NCI-H748 (cell line): Measurements from ENCODE around the gene FAM200C.
A peak's percentile ranks its signal among the peaks of the same experiment; 100 is the strongest.

ENCODE experiments used
- DNase-seq: peaks from one replicate; lab custom pipeline; 2025; ENCODE audit not compliant: unreplicated experiment; lab: John Stamatoyannopoulos, UW

The FAM200C gene

DNA sequence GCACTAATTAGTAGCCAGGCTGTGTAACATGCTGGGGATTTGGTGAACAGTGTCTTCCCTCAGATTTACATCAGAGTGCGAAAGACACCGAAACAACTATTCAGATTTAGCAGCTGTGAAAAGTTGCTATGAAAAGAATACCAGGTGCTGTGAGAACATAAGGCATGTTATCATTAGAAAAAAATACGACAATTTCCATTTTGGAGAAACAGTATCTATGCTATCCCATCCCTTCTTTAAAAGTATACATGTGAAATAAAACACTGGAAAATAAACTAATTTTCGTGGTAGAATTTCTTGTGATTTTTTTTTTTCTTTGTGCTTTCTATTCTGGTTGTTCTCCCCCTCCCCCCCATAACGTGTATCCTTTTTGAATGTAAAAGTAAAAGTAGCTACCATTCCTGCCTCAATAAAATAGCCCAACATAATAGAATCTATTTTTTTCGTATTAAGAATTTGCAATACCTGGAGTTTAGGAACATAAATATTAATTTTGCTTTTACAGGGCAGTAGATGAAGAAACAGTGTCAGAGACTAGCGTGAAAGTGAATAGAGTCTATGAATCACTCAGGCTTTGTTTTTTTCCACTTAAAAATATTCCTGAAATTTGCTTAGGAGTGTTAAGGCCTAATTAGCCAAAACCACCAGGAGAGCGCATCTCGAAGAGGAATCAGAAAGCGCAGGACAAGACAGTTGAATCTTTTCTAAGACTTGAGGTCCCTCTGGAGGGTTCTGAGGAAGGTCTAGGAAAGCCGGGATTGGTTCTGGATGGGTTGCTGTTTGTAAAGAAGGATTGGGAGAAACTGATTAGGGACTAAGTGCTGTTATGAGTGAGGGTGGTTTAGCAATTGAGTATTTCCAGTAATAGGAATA lies 19.8 kb upstream of the FAM200C start:
- peak; percentile 26 for DNase-seq

DNA sequence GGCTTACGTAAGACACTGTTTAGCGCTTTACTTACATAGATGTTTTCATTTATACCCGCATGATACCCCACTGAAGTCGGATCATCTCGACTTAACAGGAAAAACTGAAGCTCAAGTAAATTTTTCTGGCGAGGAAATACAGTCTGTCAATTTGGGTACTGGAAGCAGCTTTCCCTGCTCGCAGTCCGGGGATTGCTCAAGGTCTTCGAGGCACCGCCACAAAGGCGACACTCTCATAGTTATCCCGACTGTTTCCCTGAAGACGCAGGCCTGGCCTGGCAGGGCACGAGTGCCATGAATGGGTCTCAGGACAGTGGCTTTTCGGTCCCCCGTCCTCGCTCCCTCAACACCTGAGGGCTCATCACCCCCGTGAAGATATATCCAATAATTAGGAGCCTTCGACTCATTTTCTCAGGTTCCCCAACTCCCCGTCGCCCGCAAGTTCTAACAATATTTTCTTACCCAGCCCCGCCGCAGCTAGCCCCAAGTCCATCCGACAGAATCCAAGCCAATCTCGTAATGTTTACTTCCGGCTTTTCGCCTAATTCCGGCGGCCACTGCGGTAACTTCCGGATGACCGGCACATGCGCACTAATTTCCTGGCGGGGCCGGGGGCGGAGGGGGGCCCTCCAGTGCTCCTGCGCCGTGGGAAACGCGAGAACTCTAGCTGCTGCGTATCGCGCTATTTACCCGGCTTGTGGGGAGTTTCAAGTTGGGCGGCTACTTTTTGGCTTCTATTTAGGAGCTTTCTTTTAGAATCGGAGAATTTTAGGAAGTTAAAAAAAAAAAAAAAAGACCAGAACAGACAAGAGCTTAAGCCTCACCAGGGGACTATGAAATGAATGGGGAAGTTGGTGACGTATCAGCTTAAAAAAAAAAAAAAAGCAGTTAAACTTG lies 19.0 kb upstream of the FAM200C start, which contains the start of gene SLU7:
Gene SLU7 (minus strand): TSS at position 521 of the 897 bp plus-strand sequence. CDS start 3,787 bp downstream, outside the sequence.
- DNase-seq = peak; percentile 95

DNA sequence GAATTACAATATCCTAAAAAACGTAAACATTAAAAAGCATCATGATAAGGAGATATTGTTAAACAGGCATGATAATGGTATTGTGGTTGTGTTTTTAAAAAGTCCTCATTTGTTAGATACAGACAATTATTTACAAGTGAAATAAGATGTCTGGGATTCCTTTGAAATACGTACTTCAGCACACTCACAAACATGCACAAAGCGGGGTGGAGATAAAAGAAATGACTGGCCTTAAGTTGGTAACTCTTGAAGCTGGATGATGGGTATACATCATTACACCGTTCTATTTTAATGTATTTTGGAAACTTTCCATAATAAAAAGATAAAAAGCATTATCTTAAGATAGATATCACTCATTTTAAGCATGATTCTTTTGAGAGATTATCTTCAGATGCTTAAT lies 1.0 kb downstream of the FAM200C start:
- peak; percentile 23 for DNase-seq

DNA sequence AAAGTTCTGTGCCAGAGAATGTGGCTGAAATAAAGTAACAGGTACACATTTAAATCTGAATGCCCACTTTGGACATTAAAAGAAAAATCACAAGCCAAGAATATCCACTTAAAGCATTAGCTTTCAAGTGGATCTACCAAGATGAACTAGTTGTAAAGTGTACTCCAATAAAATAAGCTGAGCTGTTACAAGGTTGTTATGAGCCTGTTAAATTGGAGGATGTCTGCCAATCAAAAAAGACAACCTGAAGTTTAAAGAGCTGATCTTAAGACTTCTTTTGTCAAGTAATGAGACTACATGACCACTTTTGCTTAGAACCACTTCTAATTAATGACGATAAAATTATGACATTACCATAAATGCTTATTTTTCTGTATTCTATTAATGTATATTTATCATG lies 2.4 kb downstream of the FAM200C start:
- no peak for DNase-seq

DNA sequence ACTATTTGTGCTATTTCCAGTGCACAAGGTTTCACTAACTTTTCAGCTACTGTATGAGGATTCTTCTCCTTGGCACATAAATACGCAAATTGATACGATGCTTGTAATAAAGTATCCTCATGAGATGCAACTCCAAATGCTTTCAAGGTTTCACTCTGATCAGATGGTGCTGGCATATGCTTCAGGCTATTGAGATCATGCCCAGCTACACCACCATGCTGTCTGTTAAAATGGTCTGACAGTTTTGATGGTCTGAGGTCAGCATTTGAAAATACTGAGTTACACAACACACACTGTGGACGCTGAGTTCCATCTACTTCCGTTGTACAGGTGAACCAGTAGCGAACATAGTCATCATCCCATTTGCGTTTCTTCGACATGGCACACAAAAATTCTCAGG lies 4.7 kb downstream of the FAM200C start:
- DNase-seq = no peak

DNA sequence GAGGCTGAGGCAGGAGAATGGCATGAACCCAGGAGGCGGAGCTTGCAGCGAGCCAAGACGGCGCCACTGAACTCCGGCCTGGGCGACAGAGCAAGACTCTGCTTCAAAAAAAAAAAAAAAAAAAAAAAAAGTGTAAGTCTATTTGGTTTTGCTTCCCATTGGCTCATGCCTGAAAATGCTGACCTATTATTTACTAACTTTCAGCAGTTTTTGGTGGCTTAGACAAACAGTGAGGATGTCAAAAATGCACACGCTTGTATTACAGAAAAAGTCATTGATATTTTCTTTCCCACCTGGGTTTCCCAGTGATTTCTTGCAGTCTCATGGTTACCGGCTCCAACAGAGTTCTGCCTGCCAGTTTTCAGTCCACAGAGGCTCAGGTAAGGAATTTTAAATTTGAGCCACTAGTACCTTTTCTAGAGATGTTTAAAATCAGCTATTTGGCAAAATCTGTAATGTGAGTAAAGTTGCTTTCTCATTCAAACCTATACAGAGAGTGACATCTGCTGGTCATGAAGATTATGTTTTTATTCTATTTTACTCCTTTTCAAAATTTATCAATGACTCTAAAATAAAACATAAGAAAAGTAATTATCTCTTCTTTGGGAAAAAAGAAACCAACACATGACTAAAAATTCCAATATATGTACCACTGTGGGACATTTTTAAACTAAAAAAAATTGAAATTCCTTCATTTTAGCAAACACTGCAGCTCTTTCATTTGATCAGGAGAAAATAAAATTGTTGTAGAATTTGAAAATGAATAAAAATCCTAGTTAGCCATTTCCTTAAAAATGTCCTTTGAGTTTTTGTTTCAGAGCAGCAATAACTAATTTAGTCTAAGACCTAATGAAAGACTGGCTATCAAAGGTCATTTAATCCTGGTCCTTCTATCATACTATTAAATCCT lies 8.8 kb downstream of the FAM200C start:
- peak; percentile 31 for DNase-seq

DNA sequence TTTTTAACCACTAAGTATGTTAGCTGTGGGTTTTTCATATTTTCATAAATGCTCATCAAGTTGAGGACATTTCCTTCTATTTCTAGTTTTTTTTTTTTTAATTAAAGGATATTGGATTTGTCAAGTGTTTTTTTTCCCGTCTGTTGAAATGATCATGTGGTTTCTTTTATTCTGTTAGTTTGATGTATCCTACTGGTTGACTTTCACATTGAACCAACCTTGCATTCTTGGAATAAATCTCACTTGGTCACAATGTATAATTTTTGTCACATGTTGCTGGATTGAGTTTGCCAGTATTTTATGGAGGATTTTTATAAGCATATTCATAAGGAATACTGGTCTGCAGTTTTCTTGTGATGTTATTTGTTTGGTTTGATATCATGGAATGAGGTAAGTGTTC lies 12.4 kb downstream of the FAM200C start:
- DNase-seq = no peak

DNA sequence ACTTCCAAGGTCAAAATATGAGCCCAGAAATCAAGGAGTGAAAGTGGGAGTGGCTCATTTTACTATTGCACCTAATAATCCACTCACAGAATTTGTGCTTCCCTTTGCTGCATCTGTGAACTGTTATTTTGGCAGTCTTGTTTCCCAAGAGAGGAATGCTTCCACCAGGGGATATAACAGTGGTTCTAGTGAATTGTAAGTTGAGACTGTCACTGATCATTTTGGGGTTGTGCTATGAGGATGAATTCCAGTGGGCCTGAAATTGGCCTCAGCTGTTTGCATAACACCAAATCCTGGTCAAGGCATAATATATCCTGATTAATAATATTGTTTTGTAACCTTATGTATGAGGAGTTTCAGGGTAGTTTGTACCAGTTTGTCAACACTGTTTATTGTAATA lies 14.4 kb downstream of the FAM200C start:
- no peak for DNase-seq

DNA sequence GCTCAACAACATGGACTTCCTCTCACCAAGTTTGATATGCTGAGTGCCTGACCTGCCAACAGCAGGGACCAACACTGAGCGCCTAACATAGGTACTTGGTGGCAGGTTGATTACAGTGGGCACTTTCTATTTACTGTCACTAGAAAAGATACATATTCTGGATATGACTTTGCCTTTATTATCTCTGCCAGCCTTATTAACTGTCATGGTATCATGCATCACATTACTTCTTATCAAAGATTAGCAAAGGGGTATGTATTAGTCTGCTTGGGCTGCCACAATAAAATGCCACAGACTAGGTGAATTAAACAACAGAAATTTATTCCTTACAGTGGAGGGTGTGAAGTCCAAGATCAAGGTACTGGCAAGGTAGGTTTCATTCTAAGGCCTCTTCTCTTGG lies 15.2 kb downstream of the FAM200C start:
- DNase-seq = no peak

DNA sequence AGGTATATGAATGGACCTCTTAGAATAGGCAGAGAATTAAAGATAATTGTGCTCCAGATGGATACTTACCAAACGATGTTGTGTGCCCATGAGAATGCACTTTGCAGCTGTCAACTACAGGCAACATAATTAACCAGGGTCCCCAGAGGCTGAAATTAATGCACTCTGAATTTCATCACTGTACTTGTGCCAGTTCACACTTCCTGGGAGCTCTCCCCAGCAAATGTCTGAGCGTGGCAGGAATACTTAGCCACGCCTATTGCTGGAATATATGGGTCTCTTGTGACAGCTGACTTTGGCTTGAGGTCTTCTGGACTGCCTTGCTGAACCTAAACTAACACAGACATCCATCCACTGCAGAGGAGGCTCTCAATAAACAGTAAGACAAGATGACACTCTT lies 17.5 kb downstream of the FAM200C start:
- peak; percentile 8 for DNase-seq

DNA sequence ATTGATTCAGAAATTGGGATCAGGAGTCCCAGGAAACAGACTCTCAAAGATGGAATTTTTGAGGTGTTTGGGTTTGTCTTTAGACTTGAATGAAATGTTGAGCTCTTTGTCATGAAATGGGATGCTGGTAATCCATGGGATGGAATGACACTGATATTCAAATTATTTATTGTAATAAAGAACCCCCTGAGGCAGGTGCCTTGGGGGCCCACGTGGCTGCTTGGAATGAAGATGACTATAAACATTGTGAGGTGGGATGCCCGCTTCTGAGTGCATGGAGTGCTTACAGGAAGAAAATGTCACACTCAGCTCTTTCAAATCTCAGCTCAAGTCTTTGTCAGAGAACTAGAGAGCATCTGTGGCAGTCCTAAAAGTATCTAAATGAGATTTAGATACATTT lies 19.8 kb downstream of the FAM200C start:
- no peak for DNase-seq

DNA sequence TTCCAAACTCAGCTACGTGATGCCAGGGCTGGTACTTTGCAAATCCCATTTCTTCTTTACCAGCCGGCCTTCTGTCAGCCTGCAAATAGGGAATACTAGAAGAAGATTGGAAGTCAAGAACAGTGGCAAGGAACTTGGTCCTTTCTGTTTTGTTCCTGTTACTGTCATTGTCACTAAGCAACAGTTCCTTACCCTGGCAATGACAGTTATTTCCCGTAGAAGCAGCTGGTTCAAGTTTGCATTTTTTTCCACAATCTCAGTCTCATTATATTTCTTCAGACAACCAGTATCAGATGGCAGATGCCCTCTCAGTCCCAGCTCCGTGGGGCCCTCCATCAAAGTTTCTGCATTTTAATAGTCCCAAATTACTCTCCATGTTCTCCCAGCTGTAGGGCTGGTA lies 20.3 kb downstream of the FAM200C start:
- DNase-seq = no peak

DNA sequence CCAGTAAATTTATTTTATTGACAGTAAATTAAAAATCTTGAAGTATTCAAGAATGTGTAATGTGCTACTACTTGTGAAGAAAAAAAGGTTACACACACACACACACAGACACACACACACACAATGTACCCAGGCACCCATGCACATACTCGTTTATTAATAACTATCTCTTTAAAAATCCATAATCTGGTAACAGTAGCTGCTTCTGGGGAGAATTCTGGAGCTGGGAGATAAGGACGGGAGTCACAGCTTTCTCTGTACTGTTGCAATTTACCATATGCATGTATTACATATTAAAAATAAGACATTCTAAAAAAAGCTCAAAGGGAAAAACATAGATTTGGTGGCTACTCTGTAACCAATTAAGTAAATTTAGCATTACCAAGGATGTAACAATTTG lies 21.5 kb downstream of the FAM200C start:
- no peak for DNase-seq

DNA sequence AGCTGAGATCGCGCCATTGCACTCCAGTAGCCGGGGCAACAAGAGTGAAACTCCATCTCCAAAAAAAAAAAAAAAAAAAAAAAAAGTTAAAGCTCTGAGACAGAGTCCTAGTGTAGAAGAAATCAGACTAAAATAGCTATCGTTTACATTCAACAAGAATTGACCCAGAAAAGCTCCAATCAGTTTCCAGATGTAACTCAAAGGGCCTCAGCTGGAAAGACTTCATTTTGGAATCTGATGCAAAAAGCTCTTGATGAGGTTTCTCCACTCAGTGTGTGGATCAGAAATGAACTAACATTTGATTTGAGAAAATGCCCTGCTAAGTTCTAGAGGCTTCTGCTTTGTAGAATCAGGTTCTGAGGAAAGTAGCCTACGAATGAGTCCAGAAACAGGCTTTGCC lies 22.2 kb downstream of the FAM200C start:
- no peak for DNase-seq

DNA sequence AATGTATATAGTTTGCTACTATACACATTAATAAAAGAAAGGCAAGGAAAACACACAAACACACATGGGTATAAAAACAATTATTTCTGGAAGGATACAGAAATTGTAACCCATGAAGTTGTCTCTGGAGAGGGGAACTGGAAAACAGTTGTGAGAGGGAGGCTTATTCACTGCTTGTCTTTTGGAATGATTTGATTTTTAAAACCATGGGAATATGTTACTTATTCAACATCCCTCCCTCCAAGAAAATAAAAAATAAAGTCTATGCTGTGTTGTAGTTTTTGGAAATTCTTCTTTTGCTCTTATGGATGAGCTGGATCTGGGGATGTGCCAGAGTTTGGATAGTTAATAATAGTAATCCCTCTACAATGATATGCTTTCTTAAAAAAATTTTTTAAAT lies 23.4 kb downstream of the FAM200C start:
- no peak for DNase-seq

DNA sequence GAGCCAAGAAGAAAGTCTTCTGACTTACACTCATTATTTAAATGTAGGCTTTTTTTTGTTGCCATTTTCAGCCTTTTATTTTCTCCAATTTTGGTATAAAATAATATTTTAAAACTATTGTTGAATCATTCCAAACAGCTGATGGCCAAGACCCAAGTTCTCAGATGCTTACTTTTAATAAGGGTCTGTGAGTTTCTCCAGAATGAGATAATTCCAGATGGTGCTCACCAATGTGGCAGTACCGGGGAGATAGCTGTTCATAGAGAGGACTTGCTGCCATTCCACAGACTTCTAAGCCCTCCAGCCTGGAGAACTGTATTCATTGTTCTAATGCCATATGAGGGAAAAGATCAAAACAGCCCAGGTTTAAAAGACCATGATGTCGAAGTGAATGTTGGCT lies 24.2 kb downstream of the FAM200C start:
- no peak for DNase-seq

DNA sequence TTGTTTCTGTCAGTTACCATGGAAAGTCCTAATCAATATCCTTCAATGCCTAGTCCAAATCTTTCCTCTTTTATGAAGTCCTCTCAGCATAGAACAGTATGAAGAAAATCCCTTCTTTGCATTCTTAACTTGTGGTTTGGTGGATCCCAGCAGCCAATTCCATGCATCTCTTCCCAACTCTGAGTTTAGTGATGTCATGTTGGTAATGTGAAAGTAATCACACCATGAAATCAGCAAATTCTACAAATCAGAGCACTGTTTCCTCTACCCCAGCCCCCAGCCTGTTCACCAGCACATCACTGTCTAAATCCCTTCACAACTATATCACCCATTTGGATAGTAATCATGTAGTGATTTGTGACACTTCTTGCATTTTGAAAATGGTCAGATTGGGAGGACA lies 24.7 kb downstream of the FAM200C start:
- DNase-seq = no peak

DNA sequence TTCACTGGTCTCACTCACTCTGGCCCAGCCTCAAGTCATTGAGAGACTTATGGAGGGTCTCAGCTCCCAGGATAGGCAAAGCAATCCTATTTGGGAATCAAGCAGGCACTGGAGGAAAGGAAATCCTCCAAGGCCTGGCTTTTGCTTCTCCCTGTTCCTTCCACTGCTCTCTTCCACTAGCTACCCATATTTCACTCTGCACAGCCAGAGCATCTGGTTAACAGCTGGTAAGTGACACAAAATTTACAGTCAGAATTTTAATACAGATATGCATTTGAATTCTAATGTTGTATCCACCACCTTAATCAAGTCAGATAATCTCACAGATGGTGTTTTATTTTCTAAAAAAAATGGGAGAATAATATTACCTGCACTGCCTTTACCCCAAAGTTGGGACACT lies 28.6 kb downstream of the FAM200C start:
- no peak for DNase-seq

DNA sequence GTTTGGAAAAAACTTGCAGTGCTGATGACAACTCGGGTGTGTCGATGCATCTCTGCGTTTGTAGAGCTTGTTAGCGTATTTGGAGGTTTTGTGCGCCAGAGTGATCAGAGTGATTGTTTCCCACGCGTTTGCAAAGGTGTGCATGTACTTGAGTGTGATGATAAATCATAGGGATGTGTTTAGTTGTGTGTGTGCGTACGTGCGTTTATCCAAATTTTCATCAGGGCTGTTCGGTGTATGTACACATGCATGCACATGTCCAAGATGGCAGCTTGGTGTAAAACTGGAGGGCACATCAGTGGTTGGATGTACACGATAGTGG lies 29.2 kb downstream of the FAM200C start:
- DNase-seq = no peak

DNA sequence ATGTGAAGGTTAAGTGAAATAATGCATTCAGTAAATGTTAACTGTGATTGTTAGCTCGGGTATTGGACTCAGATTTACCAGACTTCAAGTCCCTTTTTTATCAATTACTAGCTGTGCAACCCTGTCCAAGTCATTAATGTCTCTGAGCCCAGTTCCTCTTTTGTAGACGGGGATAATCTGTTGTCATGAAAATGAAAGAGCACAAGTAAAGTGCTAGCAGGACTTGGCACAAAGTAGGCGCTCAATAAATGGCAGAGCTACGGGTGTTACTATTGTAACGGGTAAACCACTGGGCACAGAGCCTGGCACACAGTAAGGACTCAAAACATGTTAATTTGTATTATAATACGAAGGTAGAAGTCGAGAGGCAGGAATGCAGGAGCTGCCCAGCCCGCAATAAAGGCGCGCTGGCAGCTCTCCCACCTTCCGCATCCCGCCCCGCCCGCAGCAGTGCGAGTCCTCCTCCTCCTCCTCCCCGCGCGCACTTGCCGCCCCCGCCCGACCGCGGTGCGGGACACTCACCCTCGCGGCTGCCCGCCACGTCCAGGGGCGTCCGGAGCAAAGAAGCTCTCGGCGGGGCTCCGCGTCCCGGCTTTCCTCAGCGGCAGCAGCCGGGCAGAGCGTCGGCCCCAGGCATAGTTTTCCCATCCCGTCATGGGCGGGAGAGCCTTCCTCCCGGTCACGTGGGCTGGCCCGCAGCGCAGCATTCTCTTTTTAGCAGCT lies 29.7 kb downstream of the FAM200C start, which contains the start of gene C1QTNF2:
Gene C1QTNF2 (minus strand): TSS at position 637 of the 723 bp plus-strand sequence. CDS start 15,615 bp downstream, outside the sequence.
- DNase-seq = peak; percentile 55
